ENCODE results near the gene TMEM100.

TMEM100 gene

DNA sequence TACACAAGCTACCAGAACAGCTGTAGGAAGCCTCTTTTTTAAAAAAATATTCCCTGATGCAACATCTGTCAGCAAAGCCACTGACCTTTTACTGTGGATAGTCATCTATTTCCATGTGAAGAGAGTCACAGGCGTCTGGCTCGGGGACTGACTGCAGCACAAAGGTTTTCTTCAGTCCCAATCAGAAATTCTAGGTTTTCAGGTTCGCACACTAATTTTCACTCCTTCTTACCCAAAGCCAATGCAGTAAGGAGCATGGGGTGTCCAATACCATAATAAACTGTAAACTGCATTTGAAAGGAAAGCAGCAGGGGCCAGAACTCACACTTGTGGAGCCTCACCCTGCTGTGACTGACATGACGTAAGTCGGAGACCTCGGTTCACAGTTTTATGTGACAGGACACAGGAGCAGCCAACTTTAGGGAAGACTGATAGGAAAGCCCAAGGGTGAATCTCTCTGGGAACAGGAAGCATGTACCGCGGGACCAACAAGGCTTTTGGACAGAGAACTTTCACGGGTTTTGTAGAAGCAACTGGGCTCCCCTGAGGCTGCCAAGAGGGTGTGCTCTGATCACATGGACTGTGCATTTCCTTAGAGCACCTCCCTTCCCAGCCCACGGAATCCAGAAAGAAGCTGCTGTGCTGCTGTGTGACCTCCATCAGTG, 9.1 kb upstream of the TMEM100 start:
- no peaks in the 10 kb centered on the region for H3K79me2 ChIP-seq (ENCODE audit: control insufficient read depth, low read length)
- no peaks in the 10 kb centered on the region for H3F3A ChIP-seq (ENCODE audit: control insufficient read depth, insufficient read depth)
- H3K9me2 ChIP-seq (replicated peaks; ENCODE audit: control insufficient read depth, low read length) = no peaks in the 10 kb centered on the region
- H3K27ac ChIP-seq (ENCODE audit: low read depth, low read length) = no peak overlapping the region
- H3K4me3 ChIP-seq (ENCODE audit: low read length) = no peak overlapping the region
- peaks cover 43% of the 10 kb centered on the region for H3K4me1 ChIP-seq (ENCODE audit: control insufficient read depth, low read length)
- H3K27me3 ChIP-seq (ENCODE audit: control insufficient read depth, low read length) = no peaks in the 10 kb centered on the region
- H3K9me3 ChIP-seq (ENCODE audit: control insufficient read depth, insufficient read depth, low read length) = no peaks in the 10 kb centered on the region
- no peaks in the 10 kb centered on the region for H4K20me1 ChIP-seq (ENCODE audit: control insufficient read depth, insufficient read depth, low read depth, low read length)
- TF ChIP-seq, protein P1, sequence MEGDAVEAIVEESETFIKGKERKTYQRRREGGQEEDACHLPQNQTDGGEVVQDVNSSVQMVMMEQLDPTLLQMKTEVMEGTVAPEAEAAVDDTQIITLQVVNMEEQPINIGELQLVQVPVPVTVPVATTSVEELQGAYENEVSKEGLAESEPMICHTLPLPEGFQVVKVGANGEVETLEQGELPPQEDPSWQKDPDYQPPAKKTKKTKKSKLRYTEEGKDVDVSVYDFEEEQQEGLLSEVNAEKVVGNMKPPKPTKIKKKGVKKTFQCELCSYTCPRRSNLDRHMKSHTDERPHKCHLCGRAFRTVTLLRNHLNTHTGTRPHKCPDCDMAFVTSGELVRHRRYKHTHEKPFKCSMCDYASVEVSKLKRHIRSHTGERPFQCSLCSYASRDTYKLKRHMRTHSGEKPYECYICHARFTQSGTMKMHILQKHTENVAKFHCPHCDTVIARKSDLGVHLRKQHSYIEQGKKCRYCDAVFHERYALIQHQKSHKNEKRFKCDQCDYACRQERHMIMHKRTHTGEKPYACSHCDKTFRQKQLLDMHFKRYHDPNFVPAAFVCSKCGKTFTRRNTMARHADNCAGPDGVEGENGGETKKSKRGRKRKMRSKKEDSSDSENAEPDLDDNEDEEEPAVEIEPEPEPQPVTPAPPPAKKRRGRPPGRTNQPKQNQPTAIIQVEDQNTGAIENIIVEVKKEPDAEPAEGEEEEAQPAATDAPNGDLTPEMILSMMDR (IDR thresholded peaks at IDR 0.05; ENCODE audit: low read depth, low read length, poor library complexity, severe bottlenecking) = no peak
- no peak for TF ChIP-seq EZH2phosphoT487 (IDR thresholded peaks at IDR 0.05; ENCODE audit: borderline replicate concordance, low read length)
- no peaks in the 10 kb centered on the region for H3K36me3 ChIP-seq (ENCODE audit: control insufficient read depth, low read length)
- H3K4me2 ChIP-seq (ENCODE audit: low read length) = no peak overlapping the region

DNA sequence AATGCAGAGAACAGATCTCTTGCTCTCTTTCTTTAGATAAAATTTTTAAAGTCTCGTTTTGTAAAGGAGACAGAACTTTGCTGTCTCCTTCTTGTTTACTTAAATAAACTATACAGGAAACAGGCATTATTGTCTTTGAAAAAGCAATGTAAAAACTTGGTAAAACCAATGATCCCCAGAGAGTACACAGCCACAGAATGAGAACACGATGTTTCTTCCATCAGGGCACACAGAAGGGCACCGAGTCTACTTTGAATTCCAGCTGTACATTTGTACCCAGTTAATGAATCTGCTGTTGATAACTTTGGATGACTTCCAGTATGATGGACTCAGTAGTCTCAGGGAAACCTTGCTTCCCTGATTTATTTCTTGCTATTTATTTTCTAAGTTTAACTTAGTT, 8.1 kb upstream of the TMEM100 start:
- Histone ChIP-seq H3K27ac (ENCODE audit: low read depth, low read length) (no peak overlapping the region), H3K9me2 (replicated peaks; ENCODE audit: control insufficient read depth, low read length) (no peaks in the 10 kb centered on the region), H3K4me3 (ENCODE audit: low read length) (no peak overlapping the region), H4K20me1 (ENCODE audit: control insufficient read depth, insufficient read depth, low read depth, low read length) (no peaks in the 10 kb centered on the region), H3K9me3 (ENCODE audit: control insufficient read depth, insufficient read depth, low read length) (no peaks in the 10 kb centered on the region), H3K36me3 (ENCODE audit: control insufficient read depth, low read length) (no peaks in the 10 kb centered on the region), H3K4me1 (ENCODE audit: control insufficient read depth, low read length) (peaks cover 35% of the 10 kb centered on the region), H3K4me2 (ENCODE audit: low read length) (no peak overlapping the region), H3K79me2 (ENCODE audit: control insufficient read depth, low read length) (no peaks in the 10 kb centered on the region), H3K27me3 (ENCODE audit: control insufficient read depth, low read length) (no peaks in the 10 kb centered on the region), H3F3A (ENCODE audit: control insufficient read depth, insufficient read depth) (no peaks in the 10 kb centered on the region)
- no peak for TF ChIP-seq EZH2phosphoT487 (IDR thresholded peaks at IDR 0.05; ENCODE audit: borderline replicate concordance, low read length)
- TF ChIP-seq, protein P1 (IDR thresholded peaks at IDR 0.05; ENCODE audit: low read depth, low read length, poor library complexity, severe bottlenecking) = no peak

DNA sequence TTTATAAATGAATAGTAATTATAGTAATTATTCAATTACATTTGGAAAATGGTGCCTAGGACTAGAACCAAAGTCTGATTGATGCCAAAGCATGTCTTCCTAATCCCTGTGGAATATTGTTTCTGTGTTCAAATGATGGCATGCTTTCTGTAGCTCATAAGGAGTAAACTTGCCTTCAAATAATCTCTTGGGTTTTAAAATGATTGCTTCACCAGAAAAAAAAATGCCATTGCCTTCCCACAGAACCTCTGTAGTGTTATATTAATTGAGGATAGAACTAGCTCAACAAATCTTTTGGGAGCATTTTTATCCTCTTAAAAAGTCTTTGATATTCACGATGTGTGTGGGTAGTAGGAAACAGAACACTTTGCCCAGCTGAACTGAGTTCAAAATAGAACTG, 7.7 kb upstream of the TMEM100 start:
- no peaks in the 10 kb centered on the region for H3F3A ChIP-seq (ENCODE audit: control insufficient read depth, insufficient read depth)
- H3K4me2 ChIP-seq (ENCODE audit: low read length) = no peak overlapping the region
- H3K9me2 ChIP-seq (replicated peaks; ENCODE audit: control insufficient read depth, low read length) = no peaks in the 10 kb centered on the region
- H3K79me2 ChIP-seq (ENCODE audit: control insufficient read depth, low read length) = no peaks in the 10 kb centered on the region
- H3K27me3 ChIP-seq (ENCODE audit: control insufficient read depth, low read length) = no peaks in the 10 kb centered on the region
- H3K9me3 ChIP-seq (ENCODE audit: control insufficient read depth, insufficient read depth, low read length) = no peaks in the 10 kb centered on the region
- no peaks in the 10 kb centered on the region for H3K36me3 ChIP-seq (ENCODE audit: control insufficient read depth, low read length)
- no peak overlapping the region for H3K27ac ChIP-seq (ENCODE audit: low read depth, low read length)
- H4K20me1 ChIP-seq (ENCODE audit: control insufficient read depth, insufficient read depth, low read depth, low read length) = no peaks in the 10 kb centered on the region
- TF ChIP-seq, protein P1 (IDR thresholded peaks at IDR 0.05; ENCODE audit: low read depth, low read length, poor library complexity, severe bottlenecking) = no peak
- no peak for TF ChIP-seq EZH2phosphoT487 (IDR thresholded peaks at IDR 0.05; ENCODE audit: borderline replicate concordance, low read length)
- H3K4me3 ChIP-seq (ENCODE audit: low read length) = no peak overlapping the region
- peaks cover 35% of the 10 kb centered on the region for H3K4me1 ChIP-seq (ENCODE audit: control insufficient read depth, low read length)
